Hepatocyte (in vitro differentiated cells): ENCODE results near the gene FAM185A.
"Not testable (repeated sequence)": the region's sequence is repeated elsewhere in the genome, so short reads cannot be mapped to it uniquely, and the experiment has no call there.

ENCODE experiments used
- CTCF ChIP-seq: fragments of 200-600 bp; sonication (generic); IDR thresholded peaks from 2 replicates; pipeline ENCODE4 v1.5.1; 2016; ENCODE audit warnings: antibody characterized with exemption, mild to moderate bottlenecking; ENCODE audit not compliant: poor library complexity
- EZH2 ChIP-seq: fragments of 200-600 bp; sonication (generic); IDR thresholded peaks from 2 replicates; pipeline ENCODE4 v1.6.1; 2016; ENCODE audit warnings: antibody characterized with exemption, mild to moderate bottlenecking, borderline replicate concordance
- EZH2phosphoT487 ChIP-seq: fragments of 200-600 bp; sonication (generic); IDR thresholded peaks from one replicate; pipeline ENCODE4 v1.6.1; 2018; ENCODE audit warnings: antibody characterized with exemption, mild to moderate bottlenecking, low read depth, moderate library complexity; ENCODE audit not compliant: unreplicated experiment, severe bottlenecking

GRCh38 chr7:102780926-102781325, 32.1 kb downstream of the FAM185A start:
- not testable (repeated sequence) for TF ChIP-seq CTCF, EZH2, EZH2phosphoT487
